H1 (cell line): ENCODE data around the gene FOXC1. TPM values are rescaled to one million over a fixed set of nuclear protein-coding genes. Genes with fewer than 3 reads are reported as not detected.

Experiments
- CTCF ChIA-PET: fragments of 300-600 bp; sonication (Branson Sonifier 250); formaldehyde crosslinking; loops from one replicate; lab custom pipeline; 2021; ENCODE audit not compliant: partially characterized antibody; lab: Charles Lee
- POLR2A ChIA-PET: fragments of 300-600 bp; sonication (Branson Sonifier 250); formaldehyde crosslinking; loops from one replicate; lab custom pipeline; 2021; ENCODE audit warnings: inconsistent platforms; ENCODE audit not compliant: partially characterized antibody; lab: Charles Lee
- DNase-seq, 2 experiments: peaks; one replicate each; pipeline versions ENCODE4 v3.0.0 to v3.0.0-alpha.2; 2010 to 2022; ENCODE audit warnings: low spot score in 2 of 2, low read depth in 1 of 2, mixed read lengths in 1 of 2
- FAIRE-seq: peaks from 2 replicates; lab custom pipeline; 2011; peaks lifted over from hg19 to GRCh38; lab: Jason Lieb, UNC
- H2AFZ ChIP-seq: 2 replicates; pipeline ENCODE4 v1.8.1; 2012; ENCODE audit warnings: low read length, inconsistent platforms
- H2AK5ac ChIP-seq: 2 replicates; pipeline ENCODE4 v1.6.1; 2013; ENCODE audit warnings: low read depth, low read length
- H2BK120ac ChIP-seq: replicated peaks from 2 replicates; pipeline ENCODE3; 2013; ENCODE audit warnings: low read depth, low read length, inconsistent platforms
- H2BK12ac ChIP-seq: 2 replicates; pipeline ENCODE4 v1.6.1; 2013; ENCODE audit warnings: low read depth, low read length
- H2BK15ac ChIP-seq: 2 replicates; pipeline ENCODE4 v1.6.1; 2013; ENCODE audit warnings: low read length
- H2BK20ac ChIP-seq: 2 replicates; pipeline ENCODE4 v1.6.1; 2013; ENCODE audit warnings: low read length
- H2BK5ac ChIP-seq: 2 replicates; pipeline ENCODE4 v1.6.1; 2013; ENCODE audit warnings: low read depth, low read length
- H3K14ac ChIP-seq: 2 replicates; pipeline ENCODE4 v1.6.1; 2013; ENCODE audit warnings: inconsistent platforms; ENCODE audit not compliant: insufficient read length
- H3K18ac ChIP-seq: 2 replicates; pipeline ENCODE4 v1.6.1; 2013; ENCODE audit warnings: low read length; ENCODE audit errors: extremely low read depth
- H3K23ac ChIP-seq: 2 replicates; pipeline ENCODE4 v1.6.1; 2013; ENCODE audit warnings: inconsistent platforms; ENCODE audit not compliant: insufficient read length
- H3K23me2 ChIP-seq: 2 replicates; pipeline ENCODE4 v1.6.1; 2013; ENCODE audit warnings: low read depth, low read length
- H3K27ac ChIP-seq: 2 replicates; pipeline ENCODE4 v1.6.1; 2011; ENCODE audit warnings: low read depth, low read length, inconsistent platforms
- H3K27me3 ChIP-seq, 4 experiments: replicated peaks in 1 of 4; 1 replicate in 1 of 4; 2 replicates in 3 of 4; pipeline versions ENCODE4 v1.6.1 to v1.8.1; 2011 to 2013; ENCODE audit warnings: low read length in 3 of 4, mild to moderate bottlenecking in 3 of 4, inconsistent platforms in 2 of 4, mixed read lengths in 2 of 4, moderate library complexity in 1 of 4; ENCODE audit not compliant: control insufficient read depth in 3 of 4, insufficient read depth in 3 of 4; ENCODE audit errors: extremely low read depth in 1 of 4
- H3K36me3 ChIP-seq, 4 experiments: 2 replicates each; pipeline versions ENCODE4 v1.6.1 to v1.8.1; 2011 to 2013; ENCODE audit warnings: mild to moderate bottlenecking in 4 of 4, low read length in 3 of 4, moderate library complexity in 2 of 4, control low read depth in 1 of 4, inconsistent platforms in 1 of 4; ENCODE audit not compliant: insufficient read depth in 4 of 4, control insufficient read depth in 2 of 4
- H3K4ac ChIP-seq: replicated peaks from 2 replicates; pipeline ENCODE3; 2013; ENCODE audit warnings: low read length, low read depth, mixed read lengths, inconsistent platforms; ENCODE audit not compliant: insufficient read length
- H3K4me1 ChIP-seq, 4 experiments: replicated peaks in 1 of 4; 1 replicate in 1 of 4; 2 replicates in 3 of 4; pipeline versions ENCODE4 v1.6.1 to v1.8.1; 2011 to 2013; ENCODE audit warnings: low read length in 3 of 4, inconsistent platforms in 2 of 4, mixed read lengths in 1 of 4; ENCODE audit not compliant: insufficient read depth in 4 of 4, control insufficient read depth in 3 of 4
- H3K4me2 ChIP-seq, 2 experiments: 2 replicates each; pipeline versions ENCODE4 v1.6.1 to v1.8.1; 2011 to 2013; ENCODE audit warnings: low read depth in 2 of 2, low read length in 2 of 2, control low read depth in 1 of 2, inconsistent platforms in 1 of 2, mild to moderate bottlenecking in 1 of 2; ENCODE audit not compliant: insufficient read depth in 1 of 2
- H3K4me3 ChIP-seq, 4 experiments: fragments of 200-600, 300-600 bp in 1 of 4; sonication (generic), shearing (Covaris generic), sonication (Bioruptor Twin) in 1 of 4; 2 replicates each; pipeline versions ENCODE4 v1.5.1 to v1.8.1; 2011 to 2016; ENCODE audit warnings: low read length in 4 of 4, low read depth in 3 of 4, control low read depth in 2 of 4, inconsistent platforms in 2 of 4, mild to moderate bottlenecking in 2 of 4, mixed read lengths in 1 of 4, moderate library complexity in 1 of 4; ENCODE audit not compliant: insufficient read depth in 2 of 4; ENCODE audit errors: extremely low read depth in 1 of 4
- H3K56ac ChIP-seq: replicated peaks from 2 replicates; pipeline ENCODE3; 2013; ENCODE audit warnings: low read depth, mild to moderate bottlenecking, mixed read lengths, low read length, inconsistent platforms; ENCODE audit not compliant: insufficient read length
- H3K79me1 ChIP-seq: 2 replicates; pipeline ENCODE4 v1.6.1; 2013; ENCODE audit warnings: low read depth, low read length, control low read depth
- H3K79me2 ChIP-seq, 2 experiments: 2 replicates each; pipeline versions ENCODE4 v1.6.1 to v1.8.1; 2012 to 2013; ENCODE audit warnings: low read length in 2 of 2, mild to moderate bottlenecking in 2 of 2, inconsistent platforms in 1 of 2; ENCODE audit not compliant: insufficient read depth in 2 of 2, control insufficient read depth in 1 of 2
- H3K9ac ChIP-seq, 4 experiments: replicated peaks in 1 of 4; 1 replicate in 1 of 4; 2 replicates in 3 of 4; pipeline versions ENCODE4 v1.6.1 to v1.8.1; 2011 to 2013; ENCODE audit warnings: low read depth in 3 of 4, low read length in 3 of 4, control low read depth in 2 of 4, mild to moderate bottlenecking in 2 of 4, moderate library complexity in 2 of 4, inconsistent platforms in 1 of 4; ENCODE audit errors: extremely low read depth in 1 of 4
- H3K9me3 ChIP-seq, 2 experiments: 2 replicates each; pipeline versions ENCODE4 v1.6.1 to v1.8.1; 2012 to 2013; ENCODE audit warnings: mild to moderate bottlenecking in 2 of 2, moderate library complexity in 2 of 2, control low read depth in 1 of 2, inconsistent platforms in 1 of 2, low read depth in 1 of 2, low read length in 1 of 2, mixed read lengths in 1 of 2; ENCODE audit not compliant: insufficient read depth in 2 of 2
- H4K20me1 ChIP-seq, 2 experiments: replicated peaks in 1 of 2; 2 replicates each; pipeline versions ENCODE3 to v1.8.1; 2011 to 2013; ENCODE audit warnings: inconsistent platforms in 2 of 2, low read length in 2 of 2, mild to moderate bottlenecking in 1 of 2; ENCODE audit not compliant: insufficient read depth in 2 of 2, control insufficient read depth in 1 of 2
- H4K5ac ChIP-seq: 2 replicates; pipeline ENCODE4 v1.6.1; 2013; ENCODE audit warnings: low read length, low read depth, mixed read lengths, inconsistent platforms; ENCODE audit not compliant: insufficient read length
- H4K8ac ChIP-seq: 2 replicates; pipeline ENCODE4 v1.8.0; 2013; ENCODE audit warnings: mild to moderate bottlenecking, moderate library complexity, low read length, inconsistent platforms; ENCODE audit not compliant: insufficient read depth; ENCODE audit errors: extremely low read depth
- H4K91ac ChIP-seq: replicated peaks from 2 replicates; pipeline ENCODE3; 2013; ENCODE audit warnings: low read length, mixed read lengths, inconsistent platforms; ENCODE audit not compliant: insufficient read length
- ASH2L ChIP-seq: fragments of 200-600, 300-600 bp; sonication (generic); IDR thresholded peaks from one replicate; pipeline ENCODE4 v1.7.1; 2017; ENCODE audit warnings: low read length
- ATF2 ChIP-seq: IDR thresholded peaks from 2 replicates; pipeline ENCODE4 v1.6.1; 2012; ENCODE audit warnings: low read length, inconsistent platforms
- BCL11A ChIP-seq, 2 experiments: IDR thresholded peaks; one replicate each; pipeline ENCODE4 v1.6.1; 2011; ENCODE audit warnings: low read depth in 2 of 2, low read length in 2 of 2, mild to moderate bottlenecking in 2 of 2
- HDAC2 ChIP-seq, 2 experiments: fragments of 300-600 bp in 1 of 2; sonication (generic) in 1 of 2; IDR thresholded peaks; 2 replicates each; pipeline ENCODE4 v1.6.1; 2011 to 2012; ENCODE audit warnings: low read depth in 2 of 2, low read length in 2 of 2, mild to moderate bottlenecking in 2 of 2, moderate library complexity in 2 of 2, borderline replicate concordance in 1 of 2, inconsistent platforms in 1 of 2
- POLR2A ChIP-seq, 2 experiments: IDR thresholded peaks; 1 replicate in 1 of 2; 2 replicates in 1 of 2; pipeline ENCODE4 v1.6.1; 2011; ENCODE audit warnings: low read depth in 2 of 2, low read length in 2 of 2, mild to moderate bottlenecking in 2 of 2; ENCODE audit errors: control extremely low read depth in 1 of 2
- RNF2 ChIP-seq: fragments of 200-900, 300-1000 bp; sonication (generic); IDR thresholded peaks from 2 replicates; pipeline ENCODE4 v1.7.1; 2016; ENCODE audit warnings: borderline replicate concordance, low read depth, mild to moderate bottlenecking, antibody characterized with exemption, low read length; ENCODE audit not compliant: poor library complexity, severe bottlenecking; ENCODE audit errors: missing control alignments
- SAP30 ChIP-seq: fragments of 300-600 bp; sonication (generic); IDR thresholded peaks from 2 replicates; pipeline ENCODE4 v1.7.1; 2012; ENCODE audit warnings: low read length, moderate library complexity, mild to moderate bottlenecking, inconsistent platforms; ENCODE audit not compliant: insufficient read depth, insufficient replicate concordance
- SIN3A ChIP-seq, 2 experiments: IDR thresholded peaks in 1 of 2; conservative IDR thresholded peaks in 1 of 2; 2 replicates each; pipeline ENCODE4 v1.6.1; 2011 to 2012; ENCODE audit warnings: low read length in 2 of 2, improper control_type of control experiment in 1 of 2, low read depth in 1 of 2, mild to moderate bottlenecking in 1 of 2
- WGBS, 2 experiments: shearing (Covaris generic) in 1 of 2; methylation state at CpG; one replicate each; pipeline versions ENCODE4 v1.1.6 to v1.1.7; 2013 to 2015; ENCODE audit warnings: low lambda C conversion rate in 2 of 2, mixed read lengths in 2 of 2, inconsistent platforms in 1 of 2, low coverage in 1 of 2, missing lambda C conversion rate in 1 of 2; ENCODE audit not compliant: insufficient replicate concordance in 2 of 2, insufficient coverage in 1 of 2, insufficient read length in 1 of 2; ENCODE audit errors: extremely low coverage in 1 of 2, missing lambda C conversion rate in 1 of 2; 5-methylcytosine and 5-hydroxymethylcytosine counted together
- polyA plus RNA-seq, 7 experiments: library from polyadenylated mRNA; depleted of rRNA in 3 of 7; stranded (reverse) in 5 of 7; unstranded in 2 of 7; fragments of >200 nt in 5 of 7; fragments of 200-250 nt in 2 of 7; gene quantifications; 1 replicate in 5 of 7; 2 replicates in 1 of 7; 4 replicates in 1 of 7; pipeline versions ENCODE4 v1.2.1 to v1.2.3, GENCODE V29; 2011 to 2013; ENCODE audit warnings: missing spikeins in 2 of 7, mixed read lengths in 2 of 7
- total RNA-seq: library from RNA; stranded (reverse); fragmentation: NEBNext Ultra II Directional; extraction: Animal tissue kit (Norgen Biotek cat#: 25700); gene quantifications from 2 replicates; pipeline ENCODE4 v1.2.1, GENCODE V29; 2021
- TF ChIP-seq, protein P1 (sequence below): IDR thresholded peaks from 2 replicates; pipeline ENCODE4 v1.6.1; 2011; ENCODE audit warnings: low read length, improper control_type of control experiment

FOXC1 gene
- total and polyA plus RNA-seq, 2 of the 8 experiments (the other 6 are each of a cell fraction or from before 2014, with no cell fraction given), result 0.22 TPM; not detected in 1

GRCh38 chr6:1587546-1587945 is 22.2 kb upstream of the FOXC1 start:
- Histone ChIP-seq H2BK5ac (no peak overlapping the region), H4K91ac (no peak overlapping the region), H3K23ac (no peak overlapping the region), H3K9ac (no peak overlapping the region), H3K4ac (no peak overlapping the region), H3K4me1 (no peaks in the 10 kb centered on the region), H3K23me2 (peaks cover 3% of the 10 kb centered on the region; the same call in 1 of the 2 replicates), H3K27ac (no peak overlapping the region), H2BK20ac (no peak overlapping the region), H2BK12ac (no peak overlapping the region), H3K56ac (no peak overlapping the region), H3K18ac (no peak overlapping the region), H3K79me2 (no peaks in the 10 kb centered on the region), H3K4me2 (no peak overlapping the region), H3K36me3 (no peaks in the 10 kb centered on the region), H2AK5ac (no peak overlapping the region), H3K79me1 (no peaks in the 10 kb centered on the region), H3K9me3 (no peaks in the 10 kb centered on the region), H3K4me3 (no peak overlapping the region), H2BK120ac (no peak overlapping the region), H4K8ac (no peak overlapping the region), H4K5ac (no peak overlapping the region), H4K20me1 (peaks cover 0 to 3% of the 10 kb centered on the region in 2 experiments), H2BK15ac (no peak overlapping the region), H2AFZ (no peak overlapping the region), H3K27me3 (no peaks in the 10 kb centered on the region), H3K14ac (no peak overlapping the region)
- WGBS, 2 experiments, result 82% methylated on average over 7 of the region's 7 CpGs; no CpG with 5 or more reads in 1 of the 2 experiments
- DNase-seq (peak in 1 of 2 experiments; percentile 19), FAIRE-seq (no peak)
- ChIA-PET POLR2A (no interaction called here), CTCF (interaction anchor here (1.1 kb wide), 1 partner anchor 8 kb away, joined by 3 read pairs; no protein-coding TSS in a partner anchor)
- TF ChIP-seq SAP30, result no peak
- no peak for TF ChIP-seq ASH2L
- TF ChIP-seq RNF2, result no peak
- TF ChIP-seq, protein P1, sequence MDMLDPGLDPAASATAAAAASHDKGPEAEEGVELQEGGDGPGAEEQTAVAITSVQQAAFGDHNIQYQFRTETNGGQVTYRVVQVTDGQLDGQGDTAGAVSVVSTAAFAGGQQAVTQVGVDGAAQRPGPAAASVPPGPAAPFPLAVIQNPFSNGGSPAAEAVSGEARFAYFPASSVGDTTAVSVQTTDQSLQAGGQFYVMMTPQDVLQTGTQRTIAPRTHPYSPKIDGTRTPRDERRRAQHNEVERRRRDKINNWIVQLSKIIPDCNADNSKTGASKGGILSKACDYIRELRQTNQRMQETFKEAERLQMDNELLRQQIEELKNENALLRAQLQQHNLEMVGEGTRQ, result no peak
- TF ChIP-seq BCL11A (IDR thresholded peaks at IDR 0.05; ENCODE audit: low read depth in 2 of 2, low read length in 2 of 2), result no peak
- no peak for TF ChIP-seq POLR2A (IDR thresholded peaks at IDR 0.05; ENCODE audit: control extremely low read depth in 1 of 2, low read depth in 2 of 2, low read length in 2 of 2)
- TF ChIP-seq HDAC2 (IDR thresholded peaks at IDR 0.05; ENCODE audit: borderline replicate concordance in 1 of 2, low read depth in 2 of 2, low read length in 2 of 2), result no peak
- no peak for TF ChIP-seq ATF2
- TF ChIP-seq SIN3A (conservative IDR thresholded peaks at IDR 0.05 in 1 of 2, IDR thresholded peaks at IDR 0.05 in 1 of 2; ENCODE audit: low read depth in 1 of 2, low read length in 2 of 2), result no peak
